ENCODE measurements around the gene TKFC.

GRCh38 chr11:61380884-61381283 is 47.9 kb downstream of the TKFC start:
- TF ChIP-seq TOX (CRISPR knock-in tag; IDR thresholded peaks at IDR 0.05; ENCODE audit: borderline replicate concordance) (no peak), ZC3H10 (CRISPR knock-in tag; IDR thresholded peaks at IDR 0.05) (no peak), ISL1 (CRISPR knock-in tag; IDR thresholded peaks at IDR 0.05) (no peak), TCF4 (CRISPR knock-in tag; IDR thresholded peaks at IDR 0.05; ENCODE audit: borderline replicate concordance) (no peak), ZNF565 (CRISPR knock-in tag; conservative IDR thresholded peaks at IDR 0.05; ENCODE audit: low read depth) (no peak), OSR1 (CRISPR knock-in tag; IDR thresholded peaks at IDR 0.05) (no peak), CREB5 (CRISPR knock-in tag; IDR thresholded peaks at IDR 0.05; ENCODE audit: low read depth) (no peak), ZFP30 (CRISPR knock-in tag; IDR thresholded peaks at IDR 0.05) (no peak), PATZ1 (CRISPR knock-in tag; IDR thresholded peaks at IDR 0.05; ENCODE audit: borderline replicate concordance) (no peak), RARB (CRISPR knock-in tag; IDR thresholded peaks at IDR 0.05) (no peak), GLIS3 (CRISPR knock-in tag; IDR thresholded peaks at IDR 0.05) (no peak)

All from SK-N-SH treated with all-trans-retinoic acid at 6 μM for 48 hours (cell line).